Chondrocyte (in vitro differentiated cells): ENCODE results near the gene MRPL9. TPM values are rescaled to one million over a fixed set of nuclear protein-coding genes. Genes with fewer than 3 reads are reported as not detected.

Experiments
- DNase-seq: peaks from one replicate; pipeline ENCODE4 v3.0.0; 2021; ENCODE audit warnings: mixed read lengths, low spot score
- H3K27ac Mint-ChIP-seq: one replicate; pipeline ENCODE4 v1.8.0; 2021; ENCODE audit warnings: mild to moderate bottlenecking, moderate library complexity, mixed read lengths; ENCODE audit not compliant: unreplicated experiment
- H3K27me3 Mint-ChIP-seq: 2 replicates; pipeline ENCODE4 v1.8.0; 2021; ENCODE audit warnings: low read depth, mixed read lengths
- H3K36me3 Mint-ChIP-seq: 2 replicates; pipeline ENCODE4 v1.8.0; 2021; ENCODE audit warnings: low read depth, mixed read lengths
- H3K4me1 Mint-ChIP-seq: 2 replicates; pipeline ENCODE4 v1.8.0; 2021; ENCODE audit warnings: low read depth, mild to moderate bottlenecking, mixed read lengths
- H3K4me3 Mint-ChIP-seq: one replicate; pipeline ENCODE4 v1.8.0; 2021; ENCODE audit warnings: mild to moderate bottlenecking, moderate library complexity, mixed read lengths; ENCODE audit not compliant: unreplicated experiment
- H3K9me3 Mint-ChIP-seq: 2 replicates; pipeline ENCODE4 v1.8.0; 2021; ENCODE audit warnings: low read depth, mixed read lengths
- CTCF ChIP-seq: fragments of 200-600 bp; sonication (generic); IDR thresholded peaks from 2 replicates; pipeline ENCODE4 v1.5.0; 2021; ENCODE audit warnings: antibody characterized with exemption, mild to moderate bottlenecking, moderate library complexity
- total RNA-seq: library from RNA; stranded (reverse); gene quantifications from 3 replicates; pipeline ENCODE4 v1.2.1, GENCODE V29; 2021

Gene MRPL9
- total RNA-seq, 1 donor from 2014 or later: 58.2 TPM

GRCh38 chr1:151729157-151729965, 33.9 kb downstream of the MRPL9 start:
- no peak overlapping the region for H3K27ac Mint-ChIP-seq
- H3K4me1 Mint-ChIP-seq: peaks cover 10% of the 10 kb centered on the region
- H3K36me3 Mint-ChIP-seq: peaks cover 3% of the 10 kb centered on the region
- no peaks in the 10 kb centered on the region for H3K9me3 Mint-ChIP-seq
- H3K27me3 Mint-ChIP-seq: peaks cover 12% of the 10 kb centered on the region
- DNase-seq: no peak
- TF ChIP-seq CTCF: no peak
- no peak overlapping the region for H3K4me3 Mint-ChIP-seq

- Mint-ChIP-seq H3K27me3 (peaks cover 12% of the 10 kb centered on the region), H3K27ac (no peak overlapping the region), H3K4me1 (peaks cover 10% of the 10 kb centered on the region), H3K36me3 (peaks cover 3% of the 10 kb centered on the region), H3K4me3 (peak overlapping the region; percentile 43), H3K9me3 (no peaks in the 10 kb centered on the region)
- no peak for TF ChIP-seq CTCF
- no peak for DNase-seq
These were observed 34.9 kb downstream of the MRPL9 start for GRCh38 chr1:151728151-151729054.

DNA sequence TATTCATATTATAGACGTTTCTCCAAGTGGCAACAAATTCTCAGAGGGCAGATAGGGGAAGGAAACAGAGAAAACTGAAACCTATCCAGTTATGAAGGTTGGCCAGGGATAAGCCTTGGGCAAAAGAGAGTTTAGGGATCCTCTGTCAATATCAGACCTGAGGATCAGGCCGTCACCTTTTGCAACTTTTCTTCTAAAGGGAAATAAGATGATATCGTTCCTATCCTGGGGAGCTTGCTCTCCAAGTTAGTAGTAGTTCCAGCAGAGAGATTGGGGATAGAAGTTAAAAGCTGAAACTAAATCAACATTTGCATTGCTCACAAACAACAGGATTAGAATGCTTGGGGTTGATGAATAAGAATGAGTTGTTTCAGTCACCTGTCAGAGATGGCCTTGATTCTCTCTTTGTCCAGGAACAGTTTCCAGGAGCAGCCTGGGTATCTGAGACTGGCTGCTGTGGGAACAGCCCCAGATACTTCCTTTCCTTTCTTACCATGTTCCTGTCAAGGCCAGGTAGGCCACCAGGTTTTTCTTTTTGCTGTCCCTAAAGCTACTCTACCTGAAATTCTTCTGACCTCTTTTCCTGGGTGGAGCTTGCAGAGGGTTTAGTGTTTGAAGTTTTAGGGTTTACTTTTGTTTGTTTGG, 39.4 kb downstream of the MRPL9 start:
- DNase-seq: no peak
- TF ChIP-seq CTCF: no peak
- Mint-ChIP-seq H3K27me3 (peaks cover 12% of the 10 kb centered on the region), H3K27ac (no peak overlapping the region), H3K36me3 (peaks cover 3% of the 10 kb centered on the region), H3K9me3 (no peaks in the 10 kb centered on the region), H3K4me1 (peaks cover 28% of the 10 kb centered on the region), H3K4me3 (no peak overlapping the region)

DNA sequence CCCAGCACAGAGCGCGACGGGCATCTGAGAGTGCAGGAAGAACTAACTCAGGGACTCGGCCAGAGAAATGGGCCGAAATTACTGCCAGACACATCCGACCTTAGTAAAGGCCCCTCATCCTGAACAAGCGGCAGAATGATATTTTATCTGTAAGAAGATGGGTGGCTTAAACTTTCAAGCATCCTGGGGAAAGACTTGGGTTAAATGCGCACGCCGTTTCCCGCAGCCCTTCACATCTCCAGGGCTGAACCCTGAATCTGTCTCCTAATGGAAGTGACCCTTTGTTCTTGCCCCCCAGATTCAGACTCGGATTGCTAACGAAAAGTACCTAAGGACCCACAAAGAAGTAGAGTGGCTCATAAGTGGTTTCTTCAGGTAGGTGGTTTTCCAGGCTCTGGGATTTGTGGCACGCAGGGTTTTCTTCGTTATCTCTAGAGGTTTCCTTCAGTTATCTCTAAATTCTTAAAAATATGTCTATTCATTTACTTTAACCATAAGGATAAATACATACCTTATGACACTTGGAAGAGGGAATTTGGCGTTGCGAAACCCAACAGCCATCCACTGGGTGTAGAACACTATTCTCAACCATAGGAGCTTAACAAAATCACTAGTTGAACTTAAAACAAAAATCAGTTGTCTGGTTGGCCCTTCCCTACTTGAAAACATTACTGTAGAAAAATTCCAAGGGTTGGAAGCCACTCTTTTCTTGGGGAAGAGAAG, 41.3 kb downstream of the MRPL9 start:
- no peak for TF ChIP-seq CTCF
- DNase-seq: no peak
- no peak overlapping the region for H3K27ac Mint-ChIP-seq
- H3K36me3 Mint-ChIP-seq: peaks cover 5% of the 10 kb centered on the region
- peaks cover 35% of the 10 kb centered on the region for H3K4me1 Mint-ChIP-seq
- H3K9me3 Mint-ChIP-seq: no peaks in the 10 kb centered on the region
- H3K27me3 Mint-ChIP-seq: peaks cover 24% of the 10 kb centered on the region
- H3K4me3 Mint-ChIP-seq: peak overlapping the region; percentile 73
